ENCODE data around the gene TC2N. TPM values are rescaled to one million over a fixed set of nuclear protein-coding genes. Genes with fewer than 3 reads are reported as not detected.

The TC2N gene
- polyA plus RNA-seq, 3 donors: 0.24 to 0.55 TPM; not detected in 1

DNA sequence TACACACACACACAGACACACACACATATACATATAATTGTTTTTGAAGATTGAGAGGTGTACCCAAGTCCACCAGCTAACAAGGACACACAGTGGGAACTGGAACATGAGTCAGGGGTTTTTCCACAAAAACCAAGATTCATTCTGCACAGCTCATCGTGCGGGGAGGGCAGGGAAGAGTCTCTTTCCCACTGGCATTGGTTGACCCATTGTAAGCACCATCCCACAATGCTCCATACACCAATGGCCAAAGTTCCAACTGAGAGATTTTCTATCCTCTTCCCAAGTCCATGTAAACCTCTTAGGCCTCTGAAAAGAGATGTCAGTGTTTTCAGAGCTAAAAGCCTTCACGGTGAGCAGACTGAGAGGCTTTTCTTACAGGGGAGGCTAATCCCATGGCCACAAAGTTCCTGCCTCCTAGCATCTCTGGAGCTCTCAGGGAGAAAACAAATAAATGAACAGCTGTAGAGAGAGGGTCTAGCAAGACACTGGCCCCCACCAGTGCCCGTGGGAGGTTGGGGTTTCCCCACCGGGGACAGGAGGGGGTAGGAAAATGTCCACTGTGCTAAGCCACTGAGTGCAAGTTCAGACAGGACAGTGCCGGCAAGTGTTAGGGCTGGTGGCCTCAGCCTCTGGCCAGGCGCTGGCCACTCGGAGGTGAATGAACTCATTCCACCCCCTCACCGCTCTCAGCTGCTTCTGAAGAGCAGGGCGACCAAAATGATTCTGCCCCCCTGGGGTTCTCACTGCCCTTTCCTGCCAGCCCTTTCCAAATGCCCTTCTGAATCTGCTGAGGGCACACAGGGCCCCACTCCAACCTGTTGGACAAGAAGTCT is 21.5 kb upstream of the TC2N start:
- Histone ChIP-seq H3K4me2 (replicated peaks; ENCODE audit: extremely low read depth, low read length, poor library complexity, severe bottlenecking) (no peak overlapping the region), H4K20me1 (ENCODE audit: insufficient read depth, low read length) (no peaks in the 10 kb centered on the region), H3K36me3 (replicated peaks in 1 of 2; ENCODE audit: control insufficient read depth in 1 of 2, insufficient read depth in 2 of 2, low read length in 2 of 2) (no peaks in the 10 kb centered on the region), H3K9me3 (replicated peaks in 1 of 2; ENCODE audit: control insufficient read depth in 1 of 2, insufficient read depth in 1 of 2, low read length in 2 of 2) (no peaks in the 10 kb centered on the region), H2AFZ (ENCODE audit: insufficient read depth, low read depth, low read length, poor library complexity, severe bottlenecking) (no peak overlapping the region), H3K79me2 (ENCODE audit: insufficient read depth, low read length) (no peaks in the 10 kb centered on the region), H3K27me3 (ENCODE audit: control insufficient read depth in 2 of 2, insufficient read depth in 2 of 2, low read length in 2 of 2) (no peaks in the 10 kb centered on the region), H3K9ac (ENCODE audit: insufficient read depth, low read length, poor library complexity, severe bottlenecking) (no peak overlapping the region), H3K4me1 (ENCODE audit: control insufficient read depth in 1 of 2, insufficient read depth in 2 of 2, low read length in 2 of 2) (peaks cover 6 to 7% of the 10 kb centered on the region in 2 donors), H3K27ac (ENCODE audit: low read depth in 1 of 2, low read length in 2 of 2) (no peak overlapping the region), H3K4me3 (replicated peaks in 1 of 3; ENCODE audit: low read depth in 2 of 3, low read length in 3 of 3) (no peak overlapping the region)
- TF ChIP-seq, protein P1, sequence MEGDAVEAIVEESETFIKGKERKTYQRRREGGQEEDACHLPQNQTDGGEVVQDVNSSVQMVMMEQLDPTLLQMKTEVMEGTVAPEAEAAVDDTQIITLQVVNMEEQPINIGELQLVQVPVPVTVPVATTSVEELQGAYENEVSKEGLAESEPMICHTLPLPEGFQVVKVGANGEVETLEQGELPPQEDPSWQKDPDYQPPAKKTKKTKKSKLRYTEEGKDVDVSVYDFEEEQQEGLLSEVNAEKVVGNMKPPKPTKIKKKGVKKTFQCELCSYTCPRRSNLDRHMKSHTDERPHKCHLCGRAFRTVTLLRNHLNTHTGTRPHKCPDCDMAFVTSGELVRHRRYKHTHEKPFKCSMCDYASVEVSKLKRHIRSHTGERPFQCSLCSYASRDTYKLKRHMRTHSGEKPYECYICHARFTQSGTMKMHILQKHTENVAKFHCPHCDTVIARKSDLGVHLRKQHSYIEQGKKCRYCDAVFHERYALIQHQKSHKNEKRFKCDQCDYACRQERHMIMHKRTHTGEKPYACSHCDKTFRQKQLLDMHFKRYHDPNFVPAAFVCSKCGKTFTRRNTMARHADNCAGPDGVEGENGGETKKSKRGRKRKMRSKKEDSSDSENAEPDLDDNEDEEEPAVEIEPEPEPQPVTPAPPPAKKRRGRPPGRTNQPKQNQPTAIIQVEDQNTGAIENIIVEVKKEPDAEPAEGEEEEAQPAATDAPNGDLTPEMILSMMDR (IDR thresholded peaks at IDR 0.05): no peak
- no peaks in the 10 kb centered on the region for H3K36me3 Mint-ChIP-seq
- WGBS (ENCODE audit: insufficient coverage): 94% methylated on average over 8 of the region's 10 CpGs
- H3K27ac Mint-ChIP-seq: no peak overlapping the region
- H3K4me3 Mint-ChIP-seq: no peak overlapping the region
- H3K4me1 Mint-ChIP-seq: peaks cover 8% of the 10 kb centered on the region
- intact Hi-C loops (cut with micrococcal nuclease): no loop called here
- peaks cover 0 to 3% (median 0%) of the 10 kb centered on the region in 3 donors for H3K27me3 Mint-ChIP-seq (ENCODE audit: low read depth in 3 of 3)
- H3K9me3 Mint-ChIP-seq: peaks cover 0 to 1% (median 0%) of the 10 kb centered on the region in 7 donors
- DNase-seq: no peak

DNA sequence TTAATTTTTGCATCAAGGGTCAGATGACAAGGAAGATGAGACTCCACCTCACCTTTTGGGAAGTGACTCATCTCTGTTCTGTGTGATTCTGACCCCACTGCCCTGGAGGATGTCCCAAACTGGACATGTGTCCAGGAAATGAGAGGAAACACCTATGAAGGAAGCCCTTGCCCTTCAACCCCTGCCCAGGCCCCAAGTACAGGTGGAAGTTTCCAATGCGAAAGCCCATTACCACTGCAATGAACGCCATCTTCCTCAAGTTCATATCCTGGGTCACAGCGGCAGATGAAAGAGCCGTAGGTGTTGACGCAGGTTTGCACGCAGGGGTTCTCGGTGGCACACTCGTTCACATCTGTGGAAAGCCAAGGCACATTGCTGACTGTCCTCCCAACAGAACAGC is 19.6 kb upstream of the TC2N start:
- Histone ChIP-seq H3K4me1 (ENCODE audit: control insufficient read depth in 1 of 2, insufficient read depth in 2 of 2, low read length in 2 of 2) (no peaks in the 10 kb centered on the region), H3K4me2 (replicated peaks; ENCODE audit: extremely low read depth, low read length, poor library complexity, severe bottlenecking) (no peak overlapping the region), H3K27me3 (ENCODE audit: control insufficient read depth in 2 of 2, insufficient read depth in 2 of 2, low read length in 2 of 2) (no peaks in the 10 kb centered on the region), H3K9ac (ENCODE audit: insufficient read depth, low read length, poor library complexity, severe bottlenecking) (no peak overlapping the region), H2AFZ (ENCODE audit: insufficient read depth, low read depth, low read length, poor library complexity, severe bottlenecking) (no peak overlapping the region), H3K4me3 (replicated peaks in 1 of 3; ENCODE audit: low read depth in 2 of 3, low read length in 3 of 3) (no peak overlapping the region), H3K36me3 (replicated peaks in 1 of 2; ENCODE audit: control insufficient read depth in 1 of 2, insufficient read depth in 2 of 2, low read length in 2 of 2) (no peaks in the 10 kb centered on the region), H3K27ac (ENCODE audit: low read depth in 1 of 2, low read length in 2 of 2) (no peak overlapping the region), H3K9me3 (replicated peaks in 1 of 2; ENCODE audit: control insufficient read depth in 1 of 2, insufficient read depth in 1 of 2, low read length in 2 of 2) (no peaks in the 10 kb centered on the region), H3K79me2 (ENCODE audit: insufficient read depth, low read length) (no peaks in the 10 kb centered on the region), H4K20me1 (ENCODE audit: insufficient read depth, low read length) (no peaks in the 10 kb centered on the region)
- Mint-ChIP-seq H3K4me1 (no peaks in the 10 kb centered on the region), H3K27ac (no peak overlapping the region), H3K4me3 (no peak overlapping the region), H3K9me3 (peaks cover 0 to 1% (median 0%) of the 10 kb centered on the region in 7 donors), H3K27me3 (ENCODE audit: low read depth in 3 of 3) (peaks cover 0 to 3% (median 0%) of the 10 kb centered on the region in 3 donors), H3K36me3 (no peaks in the 10 kb centered on the region)
- TF ChIP-seq, protein P1 (IDR thresholded peaks at IDR 0.05): no peak
- intact Hi-C loops (cut with micrococcal nuclease): no loop called here
- DNase-seq: no peak
- WGBS (ENCODE audit: insufficient coverage): 97% methylated on average over 8 of the region's 8 CpGs
